AG04450 (cell line): Measurements from ENCODE around the gene FAM110D. TPM values are rescaled to one million over a fixed set of nuclear protein-coding genes. Genes with fewer than 3 reads are reported as not detected.

Experiments used
- CTCF ChIA-PET: fragments of 300-600, 350-600 bp; formaldehyde crosslinking; extraction: SDS; loops from one replicate; lab custom pipeline; 2022; ENCODE audit warnings: antibody characterized with exemption, inconsistent platforms; lab: Charles Lee
- POLR2A ChIA-PET: fragments of 350-600 bp; formaldehyde crosslinking; extraction: SDS; loops from one replicate; lab custom pipeline; 2021; ENCODE audit warnings: antibody characterized with exemption, inconsistent platforms; lab: Yijun Ruan, JAX
- DNase-seq: peaks from one replicate; pipeline ENCODE4 v3.0.0-alpha.2; 2011; ENCODE audit warnings: low read depth, low spot score
- H3K27ac ChIP-seq: one replicate; pipeline ENCODE4 v1.5.1; 2012; ENCODE audit warnings: low read depth, low read length, control low read depth
- H3K27me3 ChIP-seq: one replicate; pipeline ENCODE4 v1.6.0; 2012; ENCODE audit warnings: low read length; ENCODE audit not compliant: control insufficient read depth, insufficient read depth
- H3K4me3 ChIP-seq: 2 replicates; pipeline ENCODE4 v1.5.1; 2011; ENCODE audit warnings: mild to moderate bottlenecking, low read depth, low read length, control low read depth
- H3K9me3 ChIP-seq: 2 replicates; pipeline ENCODE4 v1.5.1; 2012; ENCODE audit warnings: low read length; ENCODE audit not compliant: control insufficient read depth, insufficient read depth
- polyA plus RNA-seq: library from polyadenylated mRNA; depleted of rRNA; stranded (reverse); fragments of >200 nt; gene quantifications from 2 replicates; pipeline ENCODE4 v1.2.3, GENCODE V29; 2011; rRNA removed
- TF ChIP-seq, protein P1 (sequence below): IDR thresholded peaks from 2 replicates; pipeline ENCODE4 v1.5.1; 2011; ENCODE audit warnings: low read depth, low read length, control low read depth, inconsistent platforms

FAM110D gene
- polyA plus RNA-seq, 1 experiment: not detected

- peaks cover 16% of the 10 kb centered on the region for H3K27me3 ChIP-seq
- H3K27ac ChIP-seq: no peak overlapping the region
- ChIA-PET POLR2A (no interaction called here), CTCF (interaction anchor here (0.8 to 2.3 kb wide), 4 partner anchors 20 to 204 kb away, joined by 3 to 7 read pairs (median 5); partner anchors contain the start of gene CEP85)
- TF ChIP-seq, protein P1, sequence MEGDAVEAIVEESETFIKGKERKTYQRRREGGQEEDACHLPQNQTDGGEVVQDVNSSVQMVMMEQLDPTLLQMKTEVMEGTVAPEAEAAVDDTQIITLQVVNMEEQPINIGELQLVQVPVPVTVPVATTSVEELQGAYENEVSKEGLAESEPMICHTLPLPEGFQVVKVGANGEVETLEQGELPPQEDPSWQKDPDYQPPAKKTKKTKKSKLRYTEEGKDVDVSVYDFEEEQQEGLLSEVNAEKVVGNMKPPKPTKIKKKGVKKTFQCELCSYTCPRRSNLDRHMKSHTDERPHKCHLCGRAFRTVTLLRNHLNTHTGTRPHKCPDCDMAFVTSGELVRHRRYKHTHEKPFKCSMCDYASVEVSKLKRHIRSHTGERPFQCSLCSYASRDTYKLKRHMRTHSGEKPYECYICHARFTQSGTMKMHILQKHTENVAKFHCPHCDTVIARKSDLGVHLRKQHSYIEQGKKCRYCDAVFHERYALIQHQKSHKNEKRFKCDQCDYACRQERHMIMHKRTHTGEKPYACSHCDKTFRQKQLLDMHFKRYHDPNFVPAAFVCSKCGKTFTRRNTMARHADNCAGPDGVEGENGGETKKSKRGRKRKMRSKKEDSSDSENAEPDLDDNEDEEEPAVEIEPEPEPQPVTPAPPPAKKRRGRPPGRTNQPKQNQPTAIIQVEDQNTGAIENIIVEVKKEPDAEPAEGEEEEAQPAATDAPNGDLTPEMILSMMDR: no peak
- DNase-seq: no peak
- H3K4me3 ChIP-seq: no peak overlapping the region
- H3K9me3 ChIP-seq: no peaks in the 10 kb centered on the region
Observed at GRCh38 chr1:26213335-26213905, 54.5 kb downstream of the FAM110D start.

Other genes with a start within 250 kb of the FAM110D start
- gene PAFAH2, start 161.0 kb upstream of the FAM110D start, polyA plus RNA-seq: 9.3 and 11.8 TPM in 2 replicates
- 1.3 and 1.8 TPM in 2 replicates for gene EXTL1, start 137.3 kb upstream of the FAM110D start, polyA plus RNA-seq
- gene SLC30A2, start 113.0 kb upstream of the FAM110D start, polyA plus RNA-seq: not detected in 2 replicates
- gene TRIM63, start 91.4 kb upstream of the FAM110D start, polyA plus RNA-seq: not detected in 2 replicates
- gene PDIK1L, start 47.3 kb upstream of the FAM110D start, polyA plus RNA-seq: 2.9 and 3.0 TPM in 2 replicates
- not detected in 2 replicates for gene C1orf232, start 9.9 kb downstream of the FAM110D start, polyA plus RNA-seq
- gene ZNF593, start 10.8 kb downstream of the FAM110D start, polyA plus RNA-seq: 19.7 and 28.6 TPM in 2 replicates
- not detected in 2 replicates for gene ZNF593OS, start 12.8 kb downstream of the FAM110D start, polyA plus RNA-seq
- 0.05 TPM in 1 of 2 replicates, not detected in the other for gene CNKSR1, start 18.4 kb downstream of the FAM110D start, polyA plus RNA-seq
- not detected in 2 replicates for gene CATSPER4, start 31.5 kb downstream of the FAM110D start, polyA plus RNA-seq
- gene CEP85, start 75.1 kb downstream of the FAM110D start, polyA plus RNA-seq: 5.7 and 5.8 TPM in 2 replicates
- gene SH3BGRL3, start 121.0 kb downstream of the FAM110D start, polyA plus RNA-seq: 307 and 326 TPM in 2 replicates
- gene UBXN11, start 147.6 kb downstream of the FAM110D start, polyA plus RNA-seq: 6.1 and 7.0 TPM in 2 replicates
- gene CD52, start 158.9 kb downstream of the FAM110D start, polyA plus RNA-seq: not detected in 2 replicates
- not detected in 2 replicates for gene CRYBG2, start 195.1 kb downstream of the FAM110D start, polyA plus RNA-seq
- not detected in 2 replicates for gene ZNF683, start 213.7 kb downstream of the FAM110D start, polyA plus RNA-seq